AG08395 (cell line): ENCODE results near the gene MYBPC1.
"Not testable (repeated sequence)": the region's sequence is repeated elsewhere in the genome, so short reads cannot be mapped to it uniquely, and the experiment has no call there.

Experiments used
- DNase-seq: peaks from one replicate; pipeline ENCODE4 v3.0.0; 2012; ENCODE audit warnings: mixed read lengths, low spot score

The MYBPC1 gene

GRCh38 chr12:101594700-101595099 is at the start of gene MYBPC1:
MYBPC1 (plus strand) TSS chr12:101594971; CDS start chr12:101595071, 100 bp downstream.
- DNase-seq: no peak

- DNase-seq: no peak
Observed at GRCh38 chr12:101551362-101552114, 43.2 kb upstream of the MYBPC1 start.

- DNase-seq: peak; percentile 25
Observed at GRCh38 chr12:101552277-101552676, 42.5 kb upstream of the MYBPC1 start.

- no peak for DNase-seq
Observed at GRCh38 chr12:101557094-101557493, 37.7 kb upstream of the MYBPC1 start.

- DNase-seq: not testable (repeated sequence)
Observed at GRCh38 chr12:101558726-101559125, 36.0 kb upstream of the MYBPC1 start.

- DNase-seq: no peak
Observed at GRCh38 chr12:101563212-101563611, 31.6 kb upstream of the MYBPC1 start.

- no peak for DNase-seq
Observed at GRCh38 chr12:101564912-101565311, 29.9 kb upstream of the MYBPC1 start.

- no peak for DNase-seq
Observed at GRCh38 chr12:101566318-101566717, 28.5 kb upstream of the MYBPC1 start.

GRCh38 chr12:101567918-101568317 is 26.9 kb upstream of the MYBPC1 start:
- no peak for DNase-seq

GRCh38 chr12:101570047-101570446 is 24.7 kb upstream of the MYBPC1 start:
- peak; percentile 55 for DNase-seq

GRCh38 chr12:101571105-101571504 is 23.7 kb upstream of the MYBPC1 start:
- no peak for DNase-seq

GRCh38 chr12:101573743-101574142 is 21.0 kb upstream of the MYBPC1 start:
- DNase-seq: no peak

GRCh38 chr12:101578417-101578816 is 16.4 kb upstream of the MYBPC1 start:
- no peak for DNase-seq

- DNase-seq: no peak
Observed at GRCh38 chr12:101581190-101581589, 13.6 kb upstream of the MYBPC1 start.

GRCh38 chr12:101582937-101583336 is 11.8 kb upstream of the MYBPC1 start:
- DNase-seq: no peak

- no peak for DNase-seq
Observed at GRCh38 chr12:101590383-101590782, 4.4 kb upstream of the MYBPC1 start.

- no peak for DNase-seq
Observed at GRCh38 chr12:101591781-101592180, 3.0 kb upstream of the MYBPC1 start.

GRCh38 chr12:101592448-101592847 is 2.3 kb upstream of the MYBPC1 start:
- DNase-seq: no peak

GRCh38 chr12:101592921-101593320 is 1.9 kb upstream of the MYBPC1 start:
- no peak for DNase-seq

GRCh38 chr12:101596172-101596571 is 1.4 kb downstream of the MYBPC1 start:
- DNase-seq: no peak

- DNase-seq: no peak
Observed at GRCh38 chr12:101597164-101597563, 2.4 kb downstream of the MYBPC1 start.

GRCh38 chr12:101598483-101598882 is 3.7 kb downstream of the MYBPC1 start:
- DNase-seq: no peak

GRCh38 chr12:101599311-101599710 is 4.5 kb downstream of the MYBPC1 start:
- DNase-seq: no peak
